Ishikawa (cell line): ENCODE measurements around the gene GCH1.

Experiments used
- CEBPB ChIP-seq: IDR thresholded peaks from 2 replicates; pipeline ENCODE4 v1.6.1; 2012
- CREB1 ChIP-seq: IDR thresholded peaks from 2 replicates; pipeline ENCODE4 v1.6.1; 2012; ENCODE audit warnings: low read depth
- EGR1 ChIP-seq: IDR thresholded peaks from 2 replicates; pipeline ENCODE4 v1.6.1; 2012
- EP300 ChIP-seq: IDR thresholded peaks from 2 replicates; pipeline ENCODE4 v1.6.1; 2012; ENCODE audit warnings: borderline replicate concordance
- FOXM1 ChIP-seq: IDR thresholded peaks from 2 replicates; pipeline ENCODE4 v1.6.1; 2012; ENCODE audit warnings: low read depth, borderline replicate concordance
- NFIC ChIP-seq: IDR thresholded peaks from 2 replicates; pipeline ENCODE4 v1.6.1; 2012
- RAD21 ChIP-seq: IDR thresholded peaks from 2 replicates; pipeline ENCODE4 v1.6.1; 2012; ENCODE audit warnings: low read depth
- TAF1 ChIP-seq: IDR thresholded peaks from 2 replicates; pipeline ENCODE4 v1.6.1; 2012; ENCODE audit warnings: low read depth, mild to moderate bottlenecking
- TCF12 ChIP-seq: IDR thresholded peaks from 2 replicates; pipeline ENCODE4 v1.6.1; 2012; ENCODE audit warnings: low read depth
- TEAD4 ChIP-seq: IDR thresholded peaks from 2 replicates; pipeline ENCODE4 v1.6.1; 2012
- YY1 ChIP-seq: IDR thresholded peaks from 2 replicates; pipeline ENCODE4 v1.6.1; 2012; ENCODE audit warnings: low read depth
- ZBTB7A ChIP-seq: IDR thresholded peaks from 2 replicates; pipeline ENCODE4 v1.6.1; 2012; ENCODE audit warnings: low read depth
- TF ChIP-seq, protein P1 (sequence below): IDR thresholded peaks from 2 replicates; pipeline ENCODE4 v1.6.1; 2012; ENCODE audit warnings: low read depth, mild to moderate bottlenecking
- TF ChIP-seq, protein P2 (sequence below): IDR thresholded peaks from 2 replicates; pipeline ENCODE4 v1.6.1; 2012
- TF ChIP-seq, protein P3 (sequence below): IDR thresholded peaks from 2 replicates; pipeline ENCODE4 v1.6.1; 2012

Gene GCH1

DNA sequence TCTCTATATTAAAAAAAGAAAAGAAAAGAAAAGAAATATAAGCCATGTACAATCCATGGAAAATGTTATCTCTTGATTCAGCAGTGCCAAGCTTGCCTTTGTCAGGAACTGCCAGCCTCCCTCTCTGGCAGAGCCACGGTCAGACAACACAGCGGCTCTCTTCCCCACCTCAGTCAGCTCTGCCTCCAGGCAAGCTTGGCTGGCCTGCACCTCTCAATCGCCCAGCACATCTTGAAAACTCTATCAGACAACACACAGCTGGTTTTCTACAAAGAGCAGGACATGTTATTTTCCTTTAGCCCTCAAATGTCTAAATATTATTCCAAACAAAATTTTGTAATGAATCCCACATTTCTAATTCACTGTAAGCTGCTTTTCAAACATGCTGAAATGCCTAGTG, 20.0 kb upstream of the GCH1 start:
- TF ChIP-seq, protein P1, sequence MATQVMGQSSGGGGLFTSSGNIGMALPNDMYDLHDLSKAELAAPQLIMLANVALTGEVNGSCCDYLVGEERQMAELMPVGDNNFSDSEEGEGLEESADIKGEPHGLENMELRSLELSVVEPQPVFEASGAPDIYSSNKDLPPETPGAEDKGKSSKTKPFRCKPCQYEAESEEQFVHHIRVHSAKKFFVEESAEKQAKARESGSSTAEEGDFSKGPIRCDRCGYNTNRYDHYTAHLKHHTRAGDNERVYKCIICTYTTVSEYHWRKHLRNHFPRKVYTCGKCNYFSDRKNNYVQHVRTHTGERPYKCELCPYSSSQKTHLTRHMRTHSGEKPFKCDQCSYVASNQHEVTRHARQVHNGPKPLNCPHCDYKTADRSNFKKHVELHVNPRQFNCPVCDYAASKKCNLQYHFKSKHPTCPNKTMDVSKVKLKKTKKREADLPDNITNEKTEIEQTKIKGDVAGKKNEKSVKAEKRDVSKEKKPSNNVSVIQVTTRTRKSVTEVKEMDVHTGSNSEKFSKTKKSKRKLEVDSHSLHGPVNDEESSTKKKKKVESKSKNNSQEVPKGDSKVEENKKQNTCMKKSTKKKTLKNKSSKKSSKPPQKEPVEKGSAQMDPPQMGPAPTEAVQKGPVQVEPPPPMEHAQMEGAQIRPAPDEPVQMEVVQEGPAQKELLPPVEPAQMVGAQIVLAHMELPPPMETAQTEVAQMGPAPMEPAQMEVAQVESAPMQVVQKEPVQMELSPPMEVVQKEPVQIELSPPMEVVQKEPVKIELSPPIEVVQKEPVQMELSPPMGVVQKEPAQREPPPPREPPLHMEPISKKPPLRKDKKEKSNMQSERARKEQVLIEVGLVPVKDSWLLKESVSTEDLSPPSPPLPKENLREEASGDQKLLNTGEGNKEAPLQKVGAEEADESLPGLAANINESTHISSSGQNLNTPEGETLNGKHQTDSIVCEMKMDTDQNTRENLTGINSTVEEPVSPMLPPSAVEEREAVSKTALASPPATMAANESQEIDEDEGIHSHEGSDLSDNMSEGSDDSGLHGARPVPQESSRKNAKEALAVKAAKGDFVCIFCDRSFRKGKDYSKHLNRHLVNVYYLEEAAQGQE = no peak
- TF ChIP-seq NFIC (no peak), ZBTB7A (no peak)

GRCh38 chr14:54920052-54920451, 17.4 kb upstream of the GCH1 start:
- TF ChIP-seq YY1 (no peak), TEAD4 (no peak), CREB1 (no peak), EGR1 (no peak), TAF1 (no peak), FOXM1 (no peak), RAD21 (no peak), ZBTB7A (no peak), EP300 (no peak), CEBPB (no peak), NFIC (no peak), TCF12 (no peak)
- TF ChIP-seq, protein P2, sequence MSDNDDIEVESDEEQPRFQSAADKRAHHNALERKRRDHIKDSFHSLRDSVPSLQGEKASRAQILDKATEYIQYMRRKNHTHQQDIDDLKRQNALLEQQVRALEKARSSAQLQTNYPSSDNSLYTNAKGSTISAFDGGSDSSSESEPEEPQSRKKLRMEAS = no peak
- TF ChIP-seq, protein P1 = no peak
- TF ChIP-seq, protein P3, sequence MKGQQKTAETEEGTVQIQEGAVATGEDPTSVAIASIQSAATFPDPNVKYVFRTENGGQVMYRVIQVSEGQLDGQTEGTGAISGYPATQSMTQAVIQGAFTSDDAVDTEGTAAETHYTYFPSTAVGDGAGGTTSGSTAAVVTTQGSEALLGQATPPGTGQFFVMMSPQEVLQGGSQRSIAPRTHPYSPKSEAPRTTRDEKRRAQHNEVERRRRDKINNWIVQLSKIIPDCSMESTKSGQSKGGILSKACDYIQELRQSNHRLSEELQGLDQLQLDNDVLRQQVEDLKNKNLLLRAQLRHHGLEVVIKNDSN = no peak

DNA sequence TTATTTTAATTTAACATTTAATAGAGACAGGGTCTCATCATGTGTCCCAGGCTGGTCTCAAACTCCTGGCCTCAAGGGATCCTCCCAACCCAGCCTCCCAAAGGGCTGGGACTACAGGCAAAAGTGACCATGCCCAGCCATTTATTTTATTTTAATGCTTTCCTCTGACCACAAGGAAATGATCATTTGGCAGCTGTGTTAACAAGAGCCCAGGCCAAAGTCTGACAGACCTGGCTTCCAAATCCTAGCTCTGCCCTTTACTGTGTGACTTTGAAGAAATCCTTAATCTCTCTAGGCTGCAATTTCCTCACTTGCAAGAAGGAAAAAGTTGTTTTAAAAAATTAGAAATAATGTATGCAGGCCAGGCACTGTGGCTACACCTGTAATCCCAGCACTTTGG, 16.7 kb upstream of the GCH1 start:
- TF ChIP-seq, protein P3 = no peak
- TF ChIP-seq TAF1 (no peak), TEAD4 (no peak), TCF12 (no peak)

DNA sequence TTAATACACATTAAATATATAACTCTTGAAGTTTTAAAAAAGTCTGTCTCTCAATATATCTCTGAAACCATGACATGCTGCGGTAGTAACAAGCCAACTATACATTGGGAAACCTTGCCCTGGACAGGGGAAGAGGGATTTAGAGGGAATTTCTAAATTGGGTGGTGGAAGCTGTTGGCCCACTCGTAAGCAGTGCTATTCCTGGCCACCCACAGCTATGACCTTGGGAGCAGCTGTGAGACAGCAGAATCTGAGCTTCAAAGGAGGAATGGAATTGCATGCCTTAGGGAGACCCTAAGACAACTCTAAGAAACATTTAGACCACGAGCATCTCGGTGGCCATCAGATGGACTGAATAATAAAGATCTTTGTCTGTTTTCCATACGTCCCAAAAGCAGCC, 15.8 kb upstream of the GCH1 start:
- no peak for TF ChIP-seq YY1
- no peak for TF ChIP-seq TAF1
- TF ChIP-seq TEAD4 = no peak
- no peak for TF ChIP-seq NFIC
- TF ChIP-seq, protein P1 = no peak
- TF ChIP-seq CEBPB = no peak
- TF ChIP-seq, protein P2 = no peak
- TF ChIP-seq RAD21 = no peak
- TF ChIP-seq TCF12 = no peak
- no peak for TF ChIP-seq FOXM1
- TF ChIP-seq, protein P3 = no peak
- TF ChIP-seq EP300 = no peak

DNA sequence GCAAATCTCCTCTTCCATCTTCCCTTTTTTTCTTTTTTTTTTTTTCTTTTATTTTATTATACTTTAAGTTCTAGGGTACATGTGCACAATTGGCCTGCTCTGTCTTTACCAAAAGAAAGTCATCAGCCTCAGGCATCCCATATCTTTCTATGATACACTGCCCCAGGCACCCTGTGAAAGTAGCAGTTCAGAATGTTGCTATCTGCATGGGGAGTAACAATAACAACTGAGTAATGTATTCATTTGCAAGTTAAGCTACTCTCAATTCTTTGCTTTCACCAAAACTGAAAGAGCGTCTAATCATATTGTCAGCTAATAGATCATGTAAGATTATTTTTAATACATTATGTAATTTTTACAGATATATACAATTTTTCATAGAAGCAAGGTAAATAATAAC, 13.5 kb upstream of the GCH1 start:
- TF ChIP-seq TEAD4 (no peak), TCF12 (no peak), TAF1 (no peak), EGR1 (no peak), FOXM1 (no peak), ZBTB7A (no peak), NFIC (no peak), EP300 (no peak), CEBPB (no peak), CREB1 (no peak), YY1 (no peak), RAD21 (no peak)
- TF ChIP-seq, protein P3 = no peak
- TF ChIP-seq, protein P1 = no peak
- TF ChIP-seq, protein P2 = no peak
